GM19468 (cell line): ENCODE results near the gene SMARCAL1.
A peak's percentile ranks its signal among the peaks of the same experiment; 100 is the strongest.
"Not testable (repeated sequence)": the region's sequence is repeated elsewhere in the genome, so short reads cannot be mapped to it uniquely, and the experiment has no call there.

ENCODE experiments used
- ATAC-seq: cut with Tn5 transposase; IDR thresholded peaks from one replicate; pipeline ENCODE4 v1.9.1; 2021; ENCODE audit warnings: mild to moderate bottlenecking, moderate library complexity, moderate number of reproducible peaks; ENCODE audit not compliant: unreplicated experiment; ENCODE audit errors: extremely low read depth

Gene SMARCAL1

GRCh38 chr2:216412022-216412999 is at the start of gene SMARCAL1:
Gene SMARCAL1 (plus strand): TSS chr2:216412484. CDS start chr2:216414705, 2,221 bp downstream.
- ATAC-seq, result peak; percentile 85

- no peak for ATAC-seq
Observed at GRCh38 chr2:216362730-216363129, 49.6 kb upstream of the SMARCAL1 start.

GRCh38 chr2:216363221-216363620 is 49.1 kb upstream of the SMARCAL1 start:
- ATAC-seq, result no peak

GRCh38 chr2:216365518-216365917 is 46.8 kb upstream of the SMARCAL1 start:
- no peak for ATAC-seq

- ATAC-seq, result no peak
Observed at GRCh38 chr2:216366777-216367471, 45.4 kb upstream of the SMARCAL1 start.

- no peak for ATAC-seq
Observed at GRCh38 chr2:216369821-216370220, 42.5 kb upstream of the SMARCAL1 start.

- no peak for ATAC-seq
Observed at GRCh38 chr2:216370961-216371712, 41.1 kb upstream of the SMARCAL1 start.

GRCh38 chr2:216371721-216372702 is 40.3 kb upstream of the SMARCAL1 start, which contains the start of gene MARCHF4:
Gene MARCHF4 (minus strand): TSS chr2:216372483. CDS start chr2:216370260, 2,223 bp downstream.
- ATAC-seq, result no peak

- no peak for ATAC-seq
Observed at GRCh38 chr2:216372761-216373291, 39.5 kb upstream of the SMARCAL1 start.

GRCh38 chr2:216373896-216374295 is 38.4 kb upstream of the SMARCAL1 start:
- ATAC-seq, result no peak

- no peak for ATAC-seq
Observed at GRCh38 chr2:216375286-216375685, 37.0 kb upstream of the SMARCAL1 start.

- no peak for ATAC-seq
Observed at GRCh38 chr2:216379977-216380376, 32.3 kb upstream of the SMARCAL1 start.

- not testable (repeated sequence) for ATAC-seq
Observed at GRCh38 chr2:216384409-216384808, 27.9 kb upstream of the SMARCAL1 start.

GRCh38 chr2:216385478-216385877 is 26.8 kb upstream of the SMARCAL1 start:
- ATAC-seq, result no peak

GRCh38 chr2:216387262-216387661 is 25.0 kb upstream of the SMARCAL1 start:
- ATAC-seq, result no peak

GRCh38 chr2:216388046-216388884 is 24.0 kb upstream of the SMARCAL1 start:
- no peak for ATAC-seq

- no peak for ATAC-seq
Observed at GRCh38 chr2:216389570-216389969, 22.7 kb upstream of the SMARCAL1 start.

GRCh38 chr2:216391401-216391800 is 20.9 kb upstream of the SMARCAL1 start:
- no peak for ATAC-seq
